ENCODE measurements around the gene BHLHE23.

- TF ChIP-seq ZFP30 (CRISPR knock-in tag; IDR thresholded peaks at IDR 0.05), result no peak
- no peak for TF ChIP-seq CREB5 (CRISPR knock-in tag; IDR thresholded peaks at IDR 0.05; ENCODE audit: low read depth)
- no peak for TF ChIP-seq SNAI2 (CRISPR knock-in tag; IDR thresholded peaks at IDR 0.05)
- no peak for TF ChIP-seq RARB (CRISPR knock-in tag; IDR thresholded peaks at IDR 0.05)
- no peak for TF ChIP-seq ZFP3 (CRISPR knock-in tag; IDR thresholded peaks at IDR 0.05)
- no peak for TF ChIP-seq ISL1 (CRISPR knock-in tag; IDR thresholded peaks at IDR 0.05)
- no peak for TF ChIP-seq ESRRG (CRISPR knock-in tag; IDR thresholded peaks at IDR 0.05)
These were observed 42.1 kb downstream of the BHLHE23 start for GRCh38 chr20:62964700-62965099.
